ENCODE results near the gene PGAM2. TPM values are rescaled to one million over a fixed set of nuclear protein-coding genes. Genes with fewer than 3 reads are reported as not detected.

The PGAM2 gene
- total and polyA plus RNA-seq, 2 of the 4 experiments (the other 2 are of a cell fraction): not detected

DNA sequence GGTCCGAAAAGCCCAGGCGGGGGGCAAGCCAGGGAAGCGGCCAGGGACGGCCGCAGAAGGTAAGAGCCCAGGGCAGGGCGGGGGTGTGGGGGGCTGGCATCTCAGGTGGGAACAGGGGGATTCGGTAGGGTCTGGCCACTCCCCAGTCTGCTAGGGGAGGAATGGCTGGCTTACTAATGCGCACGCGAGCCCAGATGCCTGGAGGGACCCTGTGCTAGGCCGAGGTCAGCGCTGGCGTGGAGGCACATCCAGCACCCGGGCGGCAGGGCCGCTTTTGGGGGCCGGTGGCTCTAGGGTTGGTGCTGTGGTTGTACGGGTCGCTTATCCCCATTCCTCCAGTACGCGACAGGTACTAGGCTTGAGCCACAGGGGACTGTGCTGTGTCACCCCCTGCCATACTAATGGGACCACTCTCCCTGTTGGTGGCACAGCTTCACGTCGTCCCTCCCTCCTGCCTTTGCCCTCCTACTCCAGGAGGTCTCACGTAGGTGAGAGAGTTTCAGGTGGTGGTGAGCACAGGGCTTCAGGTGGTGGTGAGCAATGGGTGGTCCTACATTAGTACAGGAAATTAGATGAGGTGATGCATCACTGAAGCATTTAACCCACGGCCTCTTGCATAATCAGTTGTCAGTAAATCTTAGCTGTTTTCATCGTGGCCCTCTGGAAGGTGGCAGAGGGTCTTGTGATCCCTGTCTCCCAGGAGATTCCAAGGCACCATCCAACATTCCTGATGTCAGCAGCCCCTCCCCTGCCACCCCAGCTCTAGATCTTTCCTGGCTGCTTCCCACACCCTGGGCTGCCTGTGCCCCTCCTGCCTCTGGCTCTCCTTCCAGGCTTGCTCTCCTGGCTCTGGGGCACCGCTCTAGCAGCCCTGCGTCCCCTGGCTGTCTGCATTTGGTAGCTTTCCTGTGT, 39.7 kb upstream of the PGAM2 start:
- Histone ChIP-seq H2AFZ (replicated peaks; ENCODE audit: low read length, poor library complexity) (peak overlapping the region; percentile 80), H2BK120ac (ENCODE audit: low read depth, low read length) (peak overlapping the region; percentile 70), H4K91ac (ENCODE audit: insufficient read depth, low read depth, low read length) (peak overlapping the region; percentile 59), H4K20me1 (ENCODE audit: insufficient read depth, low read length) (no peaks in the 10 kb centered on the region), H3K56ac (ENCODE audit: extremely low read depth, insufficient read depth, low read length) (0 out of 2 replicates have a peak overlapping the region, but pooled peaks have one; percentile 4), H4K5ac (ENCODE audit: low read depth, low read length) (peak overlapping the region; percentile 19; the same call in 1 of the 2 replicates), H2BK20ac (ENCODE audit: low read depth, low read length) (peak overlapping the region; percentile 86; the same call in 1 of the 2 replicates), H2BK15ac (ENCODE audit: low read depth, low read length) (peak overlapping the region; percentile 29; the same call in 1 of the 3 replicates), H4K8ac (ENCODE audit: low read depth in 2 of 2, low read length in 2 of 2) (peak overlapping the region in 1 of 2 experiments; percentile 28; a peak in 2 of 4 replicates), H3K9ac (ENCODE audit: low read depth, low read length) (no peak overlapping the region), H3K4me2 (ENCODE audit: low read depth, low read length) (peak overlapping the region; percentile 13; the same call in 1 of the 2 replicates), H3K23ac (ENCODE audit: low read depth, low read length) (peak overlapping the region; percentile 45; the same call in 1 of the 2 replicates), H3K18ac (ENCODE audit: low read depth, low read length) (peak overlapping the region; percentile 42), H3K9me3 (ENCODE audit: control insufficient read depth, insufficient read depth, low read length) (no peaks in the 10 kb centered on the region), H2AK9ac (replicated peaks; ENCODE audit: low read depth, low read length, poor library complexity) (peak overlapping the region; percentile 94), H3K9me1 (ENCODE audit: insufficient read depth, low read length) (peaks cover 25% of the 10 kb centered on the region), H3K27ac (ENCODE audit: insufficient read depth, low read length) (no peak overlapping the region), H3K27me3 (ENCODE audit: control insufficient read depth, insufficient read depth, low read length) (no peaks in the 10 kb centered on the region), H3K4me3 (ENCODE audit: insufficient read depth, low read depth, low read length) (no peak overlapping the region), H3K4ac (ENCODE audit: low read depth, low read length) (peak overlapping the region; percentile 85), H3K36me3 (ENCODE audit: control insufficient read depth, insufficient read depth, low read length) (no peaks in the 10 kb centered on the region), H2AK5ac (ENCODE audit: low read depth, low read length) (peak overlapping the region; percentile 87), H3K4me1 (ENCODE audit: control insufficient read depth, insufficient read depth, low read length) (peaks cover 33% of the 10 kb centered on the region), H3K79me1 (ENCODE audit: low read depth in 1 of 2, low read length in 2 of 2) (no peaks in the 10 kb centered on the region; a peak in 1 of 4 replicates), H3K14ac (replicated peaks; ENCODE audit: low read depth, low read length) (peak overlapping the region; percentile 77), H2BK5ac (ENCODE audit: low read depth, low read length, poor library complexity, severe bottlenecking) (no peak overlapping the region)
- WGBS, 2 experiments (ENCODE audit: extremely low coverage in 2 of 2, insufficient read length in 1 of 2): 39% methylated on average over 9 of the region's 28 CpGs; no CpG with 5 or more reads in 1 of the 2 experiments
- TF ChIP-seq MAZ (IDR thresholded peaks at IDR 0.05; ENCODE audit: borderline replicate concordance, low read depth, low read length): no peak; the same call in 1 of the 2 replicates
- peak; percentile 91 for TF ChIP-seq CEBPB (IDR thresholded peaks at IDR 0.05; ENCODE audit: low read depth, low read length)
- TF ChIP-seq RCOR1 (IDR thresholded peaks at IDR 0.05; ENCODE audit: insufficient replicate concordance, low read length): no peak
- ChIA-PET CTCF (no interaction called here), POLR2A (ENCODE audit: unreplicated experiment) (interaction anchor here (0.5 kb wide), 1 partner anchor 16 kb away, joined by 3 read pairs; no protein-coding TSS in a partner anchor)
- no TSS peak for BruUV-seq (replicated peaks)
- intact Hi-C loops (cut with micrococcal nuclease) (no loop called here), in situ Hi-C loops (cut with MboI; ENCODE audit: low sequenced_read_pairs) (no loop called here), dilution Hi-C loops (cut with HindIII; ENCODE audit: low sequenced_read_pairs, unreplicated experiment) (no loop called here)
- ATAC-seq (ENCODE audit: low read depth): peak; percentile 22
- peak; percentile 46 for DNase-seq
